GM18873 (cell line): ENCODE data around the gene UBB.
A peak's percentile ranks its signal among the peaks of the same experiment; 100 is the strongest.
"Not testable (repeated sequence)": the region's sequence is repeated elsewhere in the genome, so short reads cannot be mapped to it uniquely, and the experiment has no call there.

Experiments used
- ATAC-seq: cut with Tn5 transposase; IDR thresholded peaks from one replicate; pipeline ENCODE4 v1.9.1; 2021; ENCODE audit warnings: mild to moderate bottlenecking, moderate library complexity, moderate number of reproducible peaks; ENCODE audit not compliant: unreplicated experiment, low FRiP score

UBB gene

GRCh38 chr17:16374146-16374938, 6.5 kb upstream of the UBB start:
- ATAC-seq, result no peak

GRCh38 chr17:16377941-16378341, 3.0 kb upstream of the UBB start:
- ATAC-seq, result no peak

DNA sequence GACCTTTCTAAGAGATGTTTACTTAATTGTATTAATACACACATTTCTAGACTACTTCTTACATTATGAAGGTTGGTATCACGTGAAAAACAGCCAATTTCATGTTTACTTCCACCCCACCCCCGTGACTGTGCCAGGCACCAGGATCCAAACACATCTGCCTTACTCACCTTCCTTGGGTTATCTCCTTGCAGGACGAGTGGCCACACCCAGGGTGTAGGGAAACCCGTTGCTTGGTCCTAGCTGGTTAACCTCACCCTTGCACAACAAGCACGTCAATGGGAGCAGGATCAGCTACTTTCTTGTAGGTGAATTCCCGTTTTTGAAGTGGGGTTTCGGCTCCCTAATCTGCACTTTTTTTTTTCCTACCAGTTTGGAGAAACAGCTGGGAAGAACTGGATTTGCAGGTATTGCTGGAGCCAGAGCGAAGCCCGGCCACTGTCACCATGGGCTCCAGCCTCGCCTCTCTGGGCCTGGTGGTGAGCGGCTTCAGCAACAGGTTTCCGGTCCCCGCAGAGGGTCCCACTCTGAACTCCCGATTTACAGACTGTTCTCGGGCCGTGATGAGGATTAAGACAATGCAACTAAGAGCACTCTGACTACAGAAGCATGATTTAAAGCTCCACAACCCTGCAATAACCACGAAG, 2.1 kb upstream of the UBB start:
- ATAC-seq, result no peak

- ATAC-seq, result no peak
These were observed 1.2 kb upstream of the UBB start for GRCh38 chr17:16379654-16380053.

DNA sequence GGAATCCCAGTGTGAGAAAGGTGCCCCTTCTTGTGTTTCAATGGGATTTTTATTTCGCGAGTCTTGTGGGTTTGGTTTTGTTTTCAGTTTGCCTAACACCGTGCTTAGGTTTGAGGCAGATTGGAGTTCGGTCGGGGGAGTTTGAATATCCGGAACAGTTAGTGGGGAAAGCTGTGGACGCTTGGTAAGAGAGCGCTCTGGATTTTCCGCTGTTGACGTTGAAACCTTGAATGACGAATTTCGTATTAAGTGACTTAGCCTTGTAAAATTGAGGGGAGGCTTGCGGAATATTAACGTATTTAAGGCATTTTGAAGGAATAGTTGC, 567 bp downstream of the UBB start:
- ATAC-seq, result peak; percentile 7

GRCh38 chr17:16383216-16383615, 2.3 kb downstream of the UBB start:
- ATAC-seq, result no peak

GRCh38 chr17:16383772-16384287, 2.9 kb downstream of the UBB start:
- ATAC-seq, result no peak

DNA sequence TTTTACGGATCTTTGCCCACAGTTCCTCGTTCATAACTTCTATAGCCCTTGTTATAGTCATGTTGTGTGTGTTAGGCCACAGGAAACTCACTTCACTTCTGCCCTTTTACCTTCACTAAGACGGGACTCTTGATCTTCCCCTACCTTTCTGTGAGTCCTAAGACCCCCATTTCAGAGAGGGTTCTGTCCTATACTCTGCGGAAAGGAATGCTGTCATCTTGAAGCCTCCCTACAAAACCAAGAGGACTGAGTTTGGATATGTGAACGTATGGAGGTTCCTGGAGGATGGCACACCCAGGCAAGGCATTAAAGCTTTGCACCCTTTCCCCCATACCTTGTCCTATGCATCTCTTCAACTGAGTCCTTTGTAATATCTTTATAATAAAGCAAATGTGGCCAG, 3.7 kb downstream of the UBB start:
- no peak for ATAC-seq

DNA sequence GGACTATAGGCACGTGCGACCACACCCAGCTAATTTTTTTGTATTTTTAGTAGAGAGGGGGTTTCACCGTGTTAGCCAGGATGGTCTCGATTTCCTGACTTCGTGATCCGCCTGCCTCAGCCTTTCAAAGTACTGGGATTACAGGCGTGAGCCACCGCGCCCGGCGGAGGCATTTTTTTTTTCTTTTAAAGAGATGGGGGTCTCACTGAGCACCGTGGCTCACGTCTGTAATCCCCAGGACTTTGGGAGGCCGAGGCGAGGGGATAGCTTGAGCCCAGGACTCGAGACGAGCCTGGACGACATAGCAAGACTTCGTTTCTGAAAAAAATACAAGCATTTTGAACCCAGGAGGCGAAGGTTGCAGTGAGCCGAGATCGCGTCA, 5.2 kb downstream of the UBB start:
- ATAC-seq, result not testable (repeated sequence)

DNA sequence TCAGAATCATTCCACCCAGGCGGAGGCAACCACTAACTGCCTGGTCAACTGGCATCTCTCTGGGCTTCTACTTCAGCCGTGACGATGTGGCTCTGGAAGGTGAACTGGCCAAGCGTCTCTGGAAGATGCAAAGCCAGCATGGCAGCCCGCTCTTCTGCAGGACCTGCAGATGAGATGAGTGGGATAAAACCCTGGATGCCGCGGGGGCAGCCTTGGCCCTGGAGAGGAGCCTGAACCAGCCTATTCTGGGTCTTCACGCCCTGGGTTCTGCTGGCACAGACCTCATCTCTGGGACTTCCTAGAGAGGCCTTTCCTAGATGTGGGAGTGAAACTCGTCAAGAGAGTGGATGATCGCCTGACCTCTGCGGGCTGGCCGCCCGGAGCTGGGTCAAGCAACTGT, 10.6 kb downstream of the UBB start:
- ATAC-seq, result no peak

- ATAC-seq, result not testable (repeated sequence)
These were observed 11.6 kb downstream of the UBB start for GRCh38 chr17:16392491-16392890.

DNA sequence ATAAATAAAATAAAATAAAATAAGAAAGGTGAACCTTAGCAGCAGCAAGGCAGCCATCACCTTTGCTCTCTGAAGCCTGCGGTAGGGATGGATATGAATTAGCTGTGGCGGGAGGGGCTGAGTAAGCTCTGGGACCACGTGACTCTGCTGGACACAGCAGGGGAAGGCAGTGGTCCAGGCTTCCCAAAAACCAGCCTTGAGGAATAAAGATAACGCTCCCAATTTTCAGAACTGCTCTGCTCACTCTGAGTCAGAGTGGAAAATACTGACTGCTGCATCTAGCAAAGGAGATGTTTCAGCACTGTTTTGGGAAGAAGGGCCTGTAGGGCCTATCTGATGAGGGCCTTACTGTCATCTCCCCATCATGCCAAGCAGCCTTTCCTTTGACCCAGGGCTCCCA, 15.0 kb downstream of the UBB start:
- not testable (repeated sequence) for ATAC-seq

GRCh38 chr17:16396693-16397092, 15.8 kb downstream of the UBB start:
- not testable (repeated sequence) for ATAC-seq

GRCh38 chr17:16398270-16399267, 17.7 kb downstream of the UBB start:
- peak; percentile 75 for ATAC-seq

- not testable (repeated sequence) for ATAC-seq
These were observed 23.0 kb downstream of the UBB start for GRCh38 chr17:16403847-16404246.

DNA sequence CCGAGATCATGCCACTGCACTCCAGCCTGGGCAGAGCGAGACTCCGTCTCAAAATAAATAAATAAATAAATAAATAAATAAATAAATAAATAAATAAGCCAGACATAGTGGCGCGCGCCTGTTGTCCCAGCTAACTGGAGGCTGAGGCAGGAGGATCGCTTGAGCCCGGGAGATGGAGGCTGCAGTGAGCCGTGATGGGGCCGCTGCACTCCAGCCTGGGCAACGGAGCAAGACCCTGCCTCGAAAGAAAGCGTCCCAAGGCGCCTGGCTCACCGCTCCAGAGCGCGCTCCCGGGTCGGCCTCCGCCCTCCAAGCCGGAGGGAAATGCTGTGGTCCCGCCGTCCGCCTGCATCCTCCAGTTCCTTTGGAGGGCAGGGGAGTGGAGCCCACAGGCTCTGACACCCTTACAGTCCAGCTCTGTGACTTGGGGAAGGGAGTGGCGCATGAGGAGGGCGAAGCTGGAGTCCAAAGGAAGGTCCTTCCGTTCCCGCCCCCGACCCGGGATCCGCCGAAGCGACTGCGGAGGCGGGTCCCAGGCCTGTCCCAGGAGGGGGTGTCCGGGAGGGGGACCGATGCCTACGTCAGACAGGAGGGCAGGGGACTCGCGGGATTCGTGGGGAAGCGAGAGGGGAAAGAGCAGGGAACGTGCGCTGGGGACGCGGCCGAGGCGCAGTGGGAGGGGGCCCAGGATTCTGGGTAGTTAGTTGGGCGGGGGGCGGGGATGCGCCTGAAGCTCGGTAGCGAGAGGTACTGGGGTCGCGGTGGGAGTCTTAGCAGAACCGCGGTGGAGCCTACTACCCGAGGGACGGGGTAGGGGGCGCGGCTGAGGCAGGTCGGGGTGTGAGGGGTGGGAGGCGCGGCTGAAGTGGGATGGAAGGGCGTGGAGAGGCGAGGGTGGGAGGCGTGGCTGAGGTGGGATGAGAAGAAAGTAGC, 26.1 kb downstream of the UBB start:
- no peak for ATAC-seq

- peak; percentile 75 for ATAC-seq
These were observed 27.2 kb downstream of the UBB start for GRCh38 chr17:16407911-16408588.

DNA sequence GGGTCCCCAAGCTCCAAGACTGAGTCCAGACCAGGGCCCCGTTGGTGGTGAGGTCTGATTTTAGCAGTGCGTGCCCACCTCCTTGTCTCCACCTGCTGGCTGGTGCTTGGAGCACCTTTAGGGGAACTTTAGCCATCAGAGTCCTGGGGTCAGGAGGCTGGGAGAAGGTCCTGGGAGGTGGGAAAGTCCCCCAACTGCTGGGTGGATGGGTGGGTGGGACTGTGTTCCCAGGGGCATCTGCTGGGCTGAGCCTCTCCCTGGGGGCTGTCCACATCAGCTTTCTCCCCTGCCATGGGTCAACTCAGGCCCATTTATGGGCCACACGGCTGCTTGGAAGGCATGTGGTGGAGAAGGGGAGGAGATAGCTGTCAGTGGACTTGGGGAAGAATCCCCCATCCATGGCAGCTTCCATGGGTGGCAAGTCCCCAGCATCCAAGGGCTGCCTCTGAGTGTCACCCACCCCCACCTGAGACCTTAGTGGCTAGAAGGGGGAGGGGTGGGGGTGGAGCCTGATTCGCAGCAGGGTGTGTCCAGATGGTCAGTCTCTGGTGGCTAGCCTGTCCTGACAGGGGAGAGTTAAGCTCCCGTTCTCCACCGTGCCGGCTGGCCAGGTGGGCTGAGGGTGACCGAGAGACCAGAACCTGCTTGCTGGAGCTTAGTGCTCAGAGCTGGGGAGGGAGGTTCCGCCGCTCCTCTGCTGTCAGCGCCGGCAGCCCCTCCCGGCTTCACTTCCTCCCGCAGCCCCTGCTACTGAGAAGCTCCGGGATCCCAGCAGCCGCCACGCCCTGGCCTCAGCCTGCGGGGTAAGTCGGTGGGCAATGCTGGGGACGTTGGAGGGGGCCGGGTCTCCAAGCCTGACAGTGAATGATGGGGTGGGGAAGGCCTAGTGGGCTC, 34.4 kb downstream of the UBB start, which contains the start of gene TRPV2:
Gene TRPV2 (plus strand): TSS at position 541 of the 894 bp plus-strand sequence. CDS start 2,098 bp downstream, outside the sequence.
- ATAC-seq, result no peak
